Gastrocnemius medialis (tissue), 4 donors: Measurements from ENCODE around the gene HIPK2. TPM values are rescaled to one million over a fixed set of nuclear protein-coding genes. Genes with fewer than 3 reads are reported as not detected.

Source experiments
- ATAC-seq, 2 donors: fragments of 150-250 bp; one replicate each; pipeline ENCODE4 v1.9.1; 2016
- DNase-seq, 2 donors: peaks; one replicate each; pipeline ENCODE4 v3.0.0-alpha.2; 2019
- H3K27ac ChIP-seq, 4 donors: fragments of 200-600 bp; sonication (generic); 1 replicate in 1 of 4; 2 replicates in 3 of 4; pipeline ENCODE4 v1.5.1; 2016 to 2018; ENCODE audit warnings: mild to moderate bottlenecking in 2 of 4, moderate library complexity in 1 of 4
- H3K27me3 ChIP-seq, 3 donors: fragments of 200-600 bp; sonication (generic) in 2 of 3; 1 replicate in 1 of 3; 2 replicates in 2 of 3; pipeline versions ENCODE4 v1.5.1 to v1.6.0; 2016 to 2019; ENCODE audit warnings: mild to moderate bottlenecking in 1 of 3, moderate library complexity in 1 of 3
- H3K36me3 ChIP-seq, 2 donors: fragments of 200-600 bp; sonication (generic) in 1 of 2; one replicate each; pipeline ENCODE4 v1.5.1; 2017 to 2018
- H3K4me1 ChIP-seq, 2 donors: fragments of 200-600 bp; sonication (generic) in 1 of 2; one replicate each; pipeline ENCODE4 v1.5.1; 2016 to 2017; ENCODE audit warnings: mild to moderate bottlenecking in 2 of 2
- H3K4me3 ChIP-seq, 4 donors: fragments of 200-600 bp; sonication (generic) in 3 of 4; 1 replicate in 1 of 4; 2 replicates in 3 of 4; pipeline ENCODE4 v1.5.1; 2016 to 2019; ENCODE audit warnings: mild to moderate bottlenecking in 2 of 4
- H3K9me3 ChIP-seq, 3 donors: fragments of 200-600 bp; sonication (generic) in 2 of 3; 1 replicate in 1 of 3; 2 replicates in 2 of 3; pipeline ENCODE4 v1.5.1; 2016 to 2019
- CTCF ChIP-seq, 5 experiments: fragments of 450-650 bp in 3 of 5; fragments of 200-600 bp in 2 of 5; sonication (generic) in 2 of 5; IDR thresholded peaks in 4 of 5; conservative IDR thresholded peaks in 1 of 5; 1 replicate in 4 of 5; 2 replicates in 1 of 5; pipeline ENCODE4 v1.5.1; 2016 to 2019; ENCODE audit warnings: antibody characterized with exemption in 5 of 5, mild to moderate bottlenecking in 3 of 5, moderate library complexity in 3 of 5
- POLR2A ChIP-seq, 2 donors: fragments of 450-650 bp; IDR thresholded peaks; one replicate each; pipeline ENCODE4 v1.6.1; 2017; ENCODE audit warnings: antibody characterized with exemption in 2 of 2, mild to moderate bottlenecking in 2 of 2, moderate library complexity in 2 of 2
- in situ Hi-C, 4 donors: fragments of 200-750 bp; cut with MboI; loops; one replicate each; pipeline versions ENCODE4 v1.15.0 to v1.8.0; 2017; ENCODE audit warnings: low sequenced_read_pairs in 4 of 4
- intact Hi-C: fragments of 100-400 bp; cut with DNase I; formaldehyde crosslinking; loops from one replicate; pipeline ENCODE4 v1.15.1; 2023; ENCODE audit warnings: low total_unique reads
- total RNA-seq, 4 donors: library from RNA; depleted of rRNA; stranded (reverse); fragments of >200 nt; gene quantifications; one replicate each; pipeline versions ENCODE4 v1.1.0 to v1.2.3, GENCODE V29; 2016

The HIPK2 gene
- total RNA-seq, 4 donors from 2014 or later: 30.5 to 77.4 (median 58.9) TPM

DNA sequence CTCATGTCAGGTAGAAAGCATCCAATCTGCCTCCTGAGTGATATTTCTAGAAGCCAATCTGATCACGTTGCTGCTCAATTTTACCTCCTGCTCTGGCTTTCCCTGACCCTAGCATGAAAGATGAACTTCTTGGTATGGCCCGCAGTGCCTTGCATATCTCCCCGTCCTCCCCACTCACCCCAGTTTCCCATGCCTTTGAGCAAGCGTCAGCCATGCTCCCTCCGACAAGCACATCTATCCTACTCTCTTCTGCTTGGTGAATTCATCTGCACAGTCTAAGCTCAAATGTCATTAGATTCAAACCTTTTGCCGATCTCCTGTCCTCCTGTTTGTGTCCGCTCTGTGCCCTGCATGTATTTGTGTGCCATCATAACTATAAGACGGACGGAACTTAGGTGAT is 45.1 kb upstream of the HIPK2 start:
- H3K4me3 ChIP-seq: no peak overlapping the region
- H3K36me3 ChIP-seq: no peaks in the 10 kb centered on the region
- no peaks in the 10 kb centered on the region for H3K4me1 ChIP-seq
- H3K27ac ChIP-seq: no peak overlapping the region
- no peak for DNase-seq
- TF ChIP-seq POLR2A (IDR thresholded peaks at IDR 0.05): no peak
- TF ChIP-seq CTCF (IDR thresholded peaks at IDR 0.05 in 4 of 5, conservative IDR thresholded peaks at IDR 0.05 in 1 of 5): no peak
- no peaks in the 10 kb centered on the region for H3K27me3 ChIP-seq
- in situ Hi-C loops: loop anchor here (10.0 to 25.0 kb wide), 2 partner anchors 178 to 336 kb away; partner anchors contain the start of gene KLRG2 (in 1 of the 4)
- H3K9me3 ChIP-seq: no peaks in the 10 kb centered on the region
- ATAC-seq: no peak
- intact Hi-C loops: no loop called here

GRCh38 chr7:139821349-139822105 is 43.7 kb upstream of the HIPK2 start:
- no peaks in the 10 kb centered on the region for H3K9me3 ChIP-seq
- no peaks in the 10 kb centered on the region for H3K36me3 ChIP-seq
- intact Hi-C loops (no loop called here), in situ Hi-C loops (loop anchor here (10.0 to 25.0 kb wide), 2 partner anchors 177 to 334 kb away; partner anchors contain the start of gene KLRG2 (in 1 of the 4))
- H3K27me3 ChIP-seq: no peaks in the 10 kb centered on the region
- ATAC-seq (no peak), DNase-seq (no peak)
- H3K27ac ChIP-seq: no peak overlapping the region
- H3K4me1 ChIP-seq: no peaks in the 10 kb centered on the region
- H3K4me3 ChIP-seq: no peak overlapping the region
- TF ChIP-seq POLR2A (IDR thresholded peaks at IDR 0.05) (no peak), CTCF (IDR thresholded peaks at IDR 0.05 in 4 of 5, conservative IDR thresholded peaks at IDR 0.05 in 1 of 5) (no peak)

DNA sequence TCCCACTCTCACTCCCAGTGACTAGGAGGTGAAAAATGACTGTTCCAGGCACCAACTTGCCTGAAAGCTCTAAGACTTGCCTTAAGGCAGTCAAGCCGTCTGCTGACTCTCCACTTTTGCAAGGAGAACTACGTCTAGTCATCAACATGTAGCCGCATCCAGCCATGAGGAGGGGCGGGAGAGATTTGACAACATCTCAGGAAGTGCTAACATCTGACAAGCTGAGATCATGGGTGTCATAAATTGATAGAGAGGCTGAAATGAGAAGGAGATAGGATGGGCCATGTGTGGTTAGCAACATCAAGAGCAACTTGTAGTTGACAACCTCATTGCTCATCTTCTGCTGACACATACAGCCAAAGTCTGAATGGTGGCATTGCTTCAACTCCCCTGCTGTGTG is 42.3 kb upstream of the HIPK2 start:
- Histone ChIP-seq H3K36me3 (no peaks in the 10 kb centered on the region), H3K4me1 (no peaks in the 10 kb centered on the region), H3K4me3 (no peak overlapping the region), H3K27ac (no peak overlapping the region), H3K9me3 (no peaks in the 10 kb centered on the region), H3K27me3 (no peaks in the 10 kb centered on the region)
- intact Hi-C loops (no loop called here), in situ Hi-C loops (loop anchor here (10.0 to 25.0 kb wide), 2 partner anchors 175 to 333 kb away; partner anchors contain the start of gene KLRG2 (in 1 of the 4))
- no peak for TF ChIP-seq CTCF (IDR thresholded peaks at IDR 0.05 in 4 of 5, conservative IDR thresholded peaks at IDR 0.05 in 1 of 5)
- TF ChIP-seq POLR2A (IDR thresholded peaks at IDR 0.05): no peak
- no peak for ATAC-seq
- no peak for DNase-seq

DNA sequence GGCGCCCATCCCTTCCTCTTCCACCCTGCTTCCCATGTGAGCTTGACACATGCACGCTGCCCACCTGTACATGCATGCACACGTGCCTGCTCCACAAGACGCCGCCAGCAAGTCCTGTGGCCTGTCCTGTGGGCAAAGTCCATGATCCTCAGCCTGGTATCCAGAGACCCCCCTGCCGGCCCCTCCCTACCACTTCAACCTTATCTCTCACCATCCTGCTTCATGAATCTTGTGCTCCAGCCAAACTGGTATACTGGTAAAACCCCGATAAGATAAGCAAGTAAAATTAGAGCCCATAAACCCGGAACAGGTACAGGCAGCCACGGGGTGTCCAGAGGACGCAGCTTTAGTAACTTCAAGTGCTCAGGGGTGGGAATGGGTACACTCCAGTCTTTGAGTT is 39.5 kb upstream of the HIPK2 start:
- in situ Hi-C loops (loop anchor here in 1 of 4 donors (25.0 kb wide), 1 partner anchor 330 kb away; the partner anchor contains the start of gene KLRG2), intact Hi-C loops (no loop called here)
- no peak for TF ChIP-seq POLR2A (IDR thresholded peaks at IDR 0.05)
- TF ChIP-seq CTCF (IDR thresholded peaks at IDR 0.05 in 4 of 5, conservative IDR thresholded peaks at IDR 0.05 in 1 of 5): no peak
- H3K4me3 ChIP-seq: no peak overlapping the region
- DNase-seq (no peak), ATAC-seq (no peak)
- no peaks in the 10 kb centered on the region for H3K36me3 ChIP-seq
- no peaks in the 10 kb centered on the region for H3K4me1 ChIP-seq
- H3K27me3 ChIP-seq: no peaks in the 10 kb centered on the region
- H3K27ac ChIP-seq: no peak overlapping the region
- H3K9me3 ChIP-seq: no peaks in the 10 kb centered on the region
